Astrocyte of the spinal cord (primary cell): ENCODE data around the gene KDM7A.

Experiments
- DNase-seq: peaks from one replicate; pipeline ENCODE4 v3.0.0; 2011; ENCODE audit warnings: low read depth, low spot score
- H3K4me3 ChIP-seq: 2 replicates; pipeline ENCODE4 v1.5.1; 2011; ENCODE audit warnings: low read depth, mild to moderate bottlenecking, low read length, moderate library complexity
- in situ Hi-C: cut with HindIII; loops from 2 replicates; pipeline ENCODE4 v1.10.0; 2017; ENCODE audit warnings: low sequenced_read_pairs
- TF ChIP-seq, protein P1 (sequence below): IDR thresholded peaks from 2 replicates; pipeline ENCODE4 v1.5.1; 2012; ENCODE audit warnings: low read depth, mild to moderate bottlenecking, low read length, inconsistent platforms

The KDM7A gene

DNA sequence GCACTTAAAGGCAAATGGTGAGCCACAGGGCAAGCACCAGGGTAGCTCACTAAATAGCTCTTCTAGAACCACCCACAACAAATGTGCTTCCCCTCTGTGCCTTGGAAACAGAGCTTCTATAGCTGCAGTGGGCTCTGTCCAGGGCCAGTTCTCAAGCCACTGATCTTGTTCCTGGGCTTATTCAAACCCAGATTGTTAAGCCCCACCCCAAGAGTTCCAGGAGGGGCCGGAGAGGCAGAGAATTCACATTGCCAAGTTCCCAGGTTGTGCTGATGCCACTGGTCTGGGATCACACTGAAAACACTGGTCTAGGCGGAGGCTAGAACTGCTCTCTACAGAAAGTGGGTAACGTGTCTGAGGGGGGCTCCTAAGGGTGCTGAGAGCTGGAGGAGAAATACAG lies 15.4 kb upstream of the KDM7A start:
- no peak for DNase-seq
- in situ Hi-C loops, result no loop called here
- TF ChIP-seq, protein P1, sequence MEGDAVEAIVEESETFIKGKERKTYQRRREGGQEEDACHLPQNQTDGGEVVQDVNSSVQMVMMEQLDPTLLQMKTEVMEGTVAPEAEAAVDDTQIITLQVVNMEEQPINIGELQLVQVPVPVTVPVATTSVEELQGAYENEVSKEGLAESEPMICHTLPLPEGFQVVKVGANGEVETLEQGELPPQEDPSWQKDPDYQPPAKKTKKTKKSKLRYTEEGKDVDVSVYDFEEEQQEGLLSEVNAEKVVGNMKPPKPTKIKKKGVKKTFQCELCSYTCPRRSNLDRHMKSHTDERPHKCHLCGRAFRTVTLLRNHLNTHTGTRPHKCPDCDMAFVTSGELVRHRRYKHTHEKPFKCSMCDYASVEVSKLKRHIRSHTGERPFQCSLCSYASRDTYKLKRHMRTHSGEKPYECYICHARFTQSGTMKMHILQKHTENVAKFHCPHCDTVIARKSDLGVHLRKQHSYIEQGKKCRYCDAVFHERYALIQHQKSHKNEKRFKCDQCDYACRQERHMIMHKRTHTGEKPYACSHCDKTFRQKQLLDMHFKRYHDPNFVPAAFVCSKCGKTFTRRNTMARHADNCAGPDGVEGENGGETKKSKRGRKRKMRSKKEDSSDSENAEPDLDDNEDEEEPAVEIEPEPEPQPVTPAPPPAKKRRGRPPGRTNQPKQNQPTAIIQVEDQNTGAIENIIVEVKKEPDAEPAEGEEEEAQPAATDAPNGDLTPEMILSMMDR, result no peak

DNA sequence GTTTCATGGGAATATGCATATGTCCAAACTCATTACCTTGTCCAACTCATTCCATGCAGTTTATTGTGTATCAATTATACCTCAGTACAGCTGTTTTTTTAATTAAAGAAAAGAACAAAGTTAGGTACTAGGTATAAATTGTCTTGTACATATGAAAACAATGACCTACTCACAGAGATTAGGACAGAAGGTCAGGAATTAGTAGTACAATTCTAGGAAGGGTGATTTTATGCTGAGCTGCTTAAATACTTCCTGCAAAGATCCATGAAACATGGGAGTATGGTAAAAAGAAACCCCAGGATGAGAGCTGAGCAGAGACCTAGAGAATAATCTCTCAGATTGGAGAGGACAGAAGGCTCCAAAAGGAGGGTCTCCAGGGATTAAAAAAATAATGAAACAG lies 13.8 kb upstream of the KDM7A start:
- DNase-seq, result no peak
- TF ChIP-seq, protein P1, result no peak
- H3K4me3 ChIP-seq, result no peak overlapping the region
- in situ Hi-C loops, result no loop called here

More for the DNA sequence above, 15.4 kb upstream of the KDM7A start:
- no peak overlapping the region for H3K4me3 ChIP-seq

DNA sequence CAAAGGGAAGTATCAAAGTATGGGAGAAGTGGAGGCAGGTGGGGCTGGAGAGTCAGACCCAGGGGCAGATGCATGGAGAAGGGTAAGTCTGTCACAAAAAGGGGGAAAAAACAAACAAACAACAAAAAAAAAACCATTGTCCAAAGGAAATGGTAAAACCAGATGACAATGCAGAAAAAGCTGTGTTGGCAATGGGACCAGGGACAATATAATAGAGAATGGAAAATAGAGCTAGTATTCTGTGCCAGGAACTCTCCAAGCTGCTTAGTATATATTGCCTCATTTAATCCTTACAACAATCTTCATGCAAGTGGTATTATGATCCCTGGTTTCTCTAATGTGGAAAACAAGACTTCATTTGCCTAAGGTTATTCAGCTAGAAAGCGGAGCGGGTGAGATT lies 13.1 kb upstream of the KDM7A start:
- in situ Hi-C loops, result no loop called here
- TF ChIP-seq, protein P1, result no peak
- DNase-seq, result no peak
- no peak overlapping the region for H3K4me3 ChIP-seq

DNA sequence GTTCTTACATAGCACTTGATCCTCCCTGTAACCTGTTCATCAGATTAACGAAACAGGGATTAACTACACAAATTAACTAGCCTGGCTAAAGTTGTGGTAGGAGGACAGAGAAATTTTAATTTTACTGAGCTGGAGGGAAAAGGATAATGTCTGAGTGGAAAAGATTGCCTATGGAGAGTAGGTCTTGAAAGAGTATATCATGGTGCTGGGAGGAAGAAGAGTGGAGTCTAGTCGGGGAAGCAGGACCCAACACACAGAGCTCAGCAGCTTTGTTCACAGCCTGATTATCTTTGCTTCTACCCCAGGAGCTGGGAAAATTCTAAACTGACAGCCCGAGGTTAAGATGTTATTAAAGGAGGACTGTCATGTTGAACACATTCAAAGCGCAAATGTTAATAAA lies 6.1 kb upstream of the KDM7A start:
- H3K4me3 ChIP-seq, result no peak overlapping the region
- in situ Hi-C loops, result no loop called here
- DNase-seq, result no peak
- TF ChIP-seq, protein P1, result no peak

DNA sequence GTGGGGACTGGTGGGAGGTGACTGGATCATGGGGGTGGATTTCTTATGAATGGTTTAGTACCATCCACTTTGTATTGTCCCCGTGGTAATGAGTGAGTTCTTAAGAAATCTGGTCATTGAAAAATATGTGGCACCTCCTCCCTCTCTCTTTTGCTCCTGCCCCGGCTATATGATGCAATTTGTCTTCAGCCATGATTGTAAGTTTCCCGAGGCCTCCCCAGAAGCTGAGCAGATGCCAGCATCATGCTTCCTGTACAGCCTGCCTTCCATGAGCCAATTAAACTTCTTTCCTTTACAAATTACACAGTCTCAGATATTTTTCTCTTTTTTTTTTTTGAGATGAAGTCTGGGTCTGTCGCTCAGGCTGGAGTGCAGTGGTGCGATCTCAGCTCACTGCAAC lies 2.6 kb upstream of the KDM7A start:
- in situ Hi-C loops, result no loop called here
- no peak for DNase-seq
- TF ChIP-seq, protein P1, result no peak
- H3K4me3 ChIP-seq, result no peak overlapping the region

DNA sequence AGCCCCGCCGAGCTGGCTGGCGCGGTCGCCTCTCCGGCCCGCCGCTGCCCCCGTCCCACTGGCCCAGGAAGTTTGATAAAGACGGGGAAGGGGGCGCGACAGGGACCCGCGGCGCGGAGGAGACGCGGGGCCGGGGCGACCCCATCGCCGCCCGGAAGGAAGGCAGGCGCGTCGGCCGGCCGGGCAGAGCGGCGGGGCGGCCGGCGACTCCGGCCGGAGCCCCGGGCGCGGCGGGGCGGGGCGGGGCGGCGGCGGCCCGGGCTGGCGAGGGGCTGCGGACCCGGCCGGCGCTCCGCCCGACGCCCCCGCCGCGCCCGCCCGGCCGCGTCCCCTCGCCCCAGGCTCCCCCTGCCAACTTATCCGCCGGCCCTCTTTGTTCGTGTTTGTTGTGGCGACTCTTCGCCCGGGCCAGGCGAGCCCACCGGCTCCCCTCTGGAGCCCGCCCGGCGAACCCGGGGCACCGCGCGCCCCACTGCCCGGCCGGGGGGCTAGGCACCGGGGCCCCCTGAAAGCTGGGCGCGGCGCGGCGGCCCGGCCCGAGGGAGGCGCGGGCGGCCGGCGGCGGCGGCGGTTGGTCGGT lies 571 bp downstream of the KDM7A start:
- DNase-seq, result no peak
- TF ChIP-seq, protein P1, result no peak
- in situ Hi-C loops, result no loop called here
- H3K4me3 ChIP-seq, result peak overlapping the region; percentile 46
